Measurements from ENCODE around the gene PPM1N.
A peak's percentile ranks its signal among the peaks of the same experiment; 100 is the strongest.

PPM1N gene

GRCh38 chr19:45547211-45547770, 49.0 kb downstream of the PPM1N start:
- no peak for DNase-seq

GRCh38 chr19:45547965-45548609, 49.8 kb downstream of the PPM1N start:
- peak; percentile 86 for DNase-seq
